ENCODE results near the gene ZNF747.

ZNF747 gene

DNA sequence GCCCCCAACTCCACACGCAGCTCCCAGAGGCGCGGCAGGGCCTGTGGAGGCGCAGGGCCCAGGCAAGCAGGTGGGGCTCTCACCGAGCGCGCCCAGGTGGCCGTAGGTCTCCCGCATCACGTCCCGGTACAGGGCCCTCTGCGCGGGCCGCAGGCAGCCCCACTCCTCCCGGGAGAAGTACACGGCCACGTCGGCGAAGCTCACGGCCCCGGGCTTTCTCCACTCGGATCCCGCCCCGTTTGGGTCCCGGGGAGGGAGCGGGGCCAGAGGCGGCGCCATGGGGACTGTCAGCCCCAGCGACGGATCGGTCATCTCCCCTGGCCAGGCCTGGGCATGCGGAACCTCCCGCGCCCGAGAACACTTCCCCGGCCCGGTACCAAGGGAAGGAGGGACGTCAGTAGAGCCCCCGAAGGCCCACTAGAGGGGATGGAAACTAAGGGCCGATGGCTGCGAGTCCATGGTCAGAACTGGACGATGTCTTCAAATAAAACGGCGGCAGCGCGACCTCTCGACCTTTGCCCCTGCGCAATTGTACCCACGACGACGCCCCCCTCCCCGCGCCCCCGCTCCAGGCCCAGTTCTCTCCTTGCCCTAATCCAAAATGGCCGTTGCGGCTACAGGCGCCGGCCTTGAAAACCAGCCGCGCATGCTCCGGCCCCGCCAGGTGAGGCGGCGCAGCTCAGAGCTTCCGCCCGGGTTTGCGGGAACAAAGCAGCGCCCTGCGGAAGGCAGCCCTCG, at the start of gene ZNF747:
ZNF747 (minus strand) TSS at position 491 of the 738 bp plus-strand sequence; CDS start at position 312, 179 bp downstream.
- DNase-seq: peak; percentile 75 to 77

- DNase-seq: no peak
Observed at GRCh38 chr16:30582611-30583340, 48.1 kb upstream of the ZNF747 start.

DNA sequence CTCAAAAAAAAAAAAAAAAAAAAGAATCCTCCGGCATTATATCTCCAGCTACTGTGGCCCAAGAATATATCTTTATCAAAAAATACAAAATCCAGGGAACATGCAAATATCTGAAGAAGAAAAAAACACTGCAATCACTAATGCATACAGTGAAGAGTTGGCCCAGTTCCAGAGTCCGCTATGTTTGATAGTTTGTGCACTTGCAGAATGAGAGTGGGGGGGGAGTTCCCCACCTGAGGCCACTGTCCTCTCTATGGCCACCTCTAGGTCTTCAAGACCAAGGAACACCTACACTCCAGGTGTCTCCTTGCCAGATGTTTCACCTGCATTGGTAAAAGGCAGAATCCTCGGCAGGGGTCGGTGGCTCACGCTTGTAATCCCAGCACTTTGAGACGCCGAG, 46.8 kb upstream of the ZNF747 start:
- no peak for DNase-seq

DNA sequence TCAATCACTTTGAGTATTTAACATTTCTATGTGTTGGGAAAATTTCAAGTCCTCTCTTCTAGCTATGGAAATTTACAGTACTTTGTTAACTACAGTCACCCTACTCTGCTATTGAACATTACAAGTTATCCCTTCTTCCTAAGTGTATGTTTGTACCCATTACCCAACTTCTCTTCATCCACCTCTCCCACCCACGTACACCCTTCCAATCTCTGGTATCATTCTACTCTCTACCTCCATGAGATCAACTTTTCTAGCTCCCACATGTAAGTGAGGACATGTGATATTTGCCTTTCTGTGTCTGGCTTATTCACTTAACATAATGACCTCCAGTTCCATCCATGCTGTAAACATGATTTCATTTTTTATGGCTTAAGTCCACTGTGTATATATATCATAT, 40.0 kb upstream of the ZNF747 start:
- no peak for DNase-seq

- peak; percentile 97 for DNase-seq
Observed at GRCh38 chr16:30571445-30572322, 37.0 kb upstream of the ZNF747 start, which contains the start of gene ZNF688. Gene ZNF688, minus strand, starts transcription at chr16:30571714. Its CDS starts 85 bp downstream, at chr16:30571629.

DNA sequence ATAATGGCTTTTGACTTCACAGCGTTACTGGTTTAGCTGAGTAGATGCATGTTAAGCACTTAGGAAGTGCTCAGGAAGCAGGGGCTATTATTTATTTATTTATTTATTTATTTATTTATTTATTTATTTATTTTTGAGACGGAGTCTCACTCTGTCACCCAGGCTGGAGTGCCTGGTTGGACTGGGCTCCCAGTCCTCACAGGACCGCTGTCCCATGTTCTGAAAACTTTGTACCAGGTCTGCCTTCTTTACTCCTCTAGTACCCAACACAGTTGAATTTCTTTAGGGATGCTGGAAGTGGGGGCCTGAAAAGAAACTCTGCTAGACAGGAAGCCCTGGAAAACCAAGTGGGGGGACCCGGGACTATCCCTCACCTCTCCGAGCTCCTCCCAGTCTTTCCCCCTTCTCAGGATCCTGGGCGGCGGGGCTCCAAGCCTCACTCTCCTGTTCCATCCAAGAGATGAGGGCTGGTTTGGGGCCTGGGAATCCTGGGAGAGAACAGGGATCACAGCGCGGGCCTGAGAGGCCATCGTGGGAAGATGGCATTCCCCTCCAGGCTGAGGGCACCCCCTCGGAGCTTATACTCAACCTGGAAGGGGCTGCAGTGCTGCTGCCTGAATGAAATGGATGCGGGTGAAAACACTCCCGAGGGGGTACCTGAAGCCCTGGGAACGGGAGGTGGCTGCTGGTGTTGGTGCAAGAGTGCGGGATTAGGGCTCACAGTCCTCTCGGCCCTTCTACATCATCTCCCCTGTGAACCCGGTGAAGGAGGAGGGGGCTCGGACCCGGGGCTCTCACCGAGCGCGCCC, 36.2 kb upstream of the ZNF747 start:
- DNase-seq: no peak

DNA sequence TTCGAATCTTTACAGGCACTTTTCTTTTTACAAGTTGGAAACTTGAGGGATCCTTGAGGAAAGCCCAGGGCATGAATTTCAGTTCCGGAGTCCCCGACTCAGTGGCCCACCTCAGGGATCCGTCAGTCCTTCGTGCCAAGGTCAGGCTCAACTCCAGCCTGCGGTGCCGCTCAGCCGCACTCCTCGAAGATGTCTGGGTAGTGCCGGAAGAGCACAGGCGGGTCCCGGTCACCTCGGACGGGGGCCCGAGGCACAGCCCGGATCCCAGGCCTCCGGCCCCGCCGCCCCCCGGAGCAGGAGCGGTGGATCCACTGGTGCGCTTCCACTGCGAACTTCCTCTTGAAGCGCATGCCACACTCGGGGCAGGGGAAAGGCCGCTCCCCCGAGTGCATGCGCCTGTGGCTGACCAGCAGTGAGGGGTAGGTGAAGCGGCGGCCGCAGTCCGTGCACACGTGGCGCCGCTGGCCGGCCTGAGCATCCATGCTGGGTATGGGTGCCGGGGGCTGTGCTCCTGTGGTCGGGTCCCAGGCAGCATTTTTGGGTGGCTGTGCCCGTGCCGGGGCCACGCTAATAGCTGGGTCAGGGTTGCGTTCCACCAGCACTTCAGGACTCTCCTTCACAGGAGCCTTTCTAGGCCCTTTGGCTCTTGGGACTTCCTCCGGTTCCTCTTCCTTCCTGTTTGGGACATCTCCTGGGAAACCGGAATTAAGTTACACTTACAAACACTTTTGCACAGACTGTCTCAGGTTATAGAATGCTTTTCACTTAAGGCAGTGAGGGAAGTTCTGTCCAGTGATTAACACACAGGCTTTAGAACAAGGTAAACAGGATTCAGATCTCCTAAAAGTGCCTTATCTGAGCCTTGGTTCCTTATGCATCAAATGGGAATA, 35.3 kb upstream of the ZNF747 start:
- DNase-seq: no peak

GRCh38 chr16:30569281-30569680, 34.6 kb upstream of the ZNF747 start:
- no peak for DNase-seq

DNA sequence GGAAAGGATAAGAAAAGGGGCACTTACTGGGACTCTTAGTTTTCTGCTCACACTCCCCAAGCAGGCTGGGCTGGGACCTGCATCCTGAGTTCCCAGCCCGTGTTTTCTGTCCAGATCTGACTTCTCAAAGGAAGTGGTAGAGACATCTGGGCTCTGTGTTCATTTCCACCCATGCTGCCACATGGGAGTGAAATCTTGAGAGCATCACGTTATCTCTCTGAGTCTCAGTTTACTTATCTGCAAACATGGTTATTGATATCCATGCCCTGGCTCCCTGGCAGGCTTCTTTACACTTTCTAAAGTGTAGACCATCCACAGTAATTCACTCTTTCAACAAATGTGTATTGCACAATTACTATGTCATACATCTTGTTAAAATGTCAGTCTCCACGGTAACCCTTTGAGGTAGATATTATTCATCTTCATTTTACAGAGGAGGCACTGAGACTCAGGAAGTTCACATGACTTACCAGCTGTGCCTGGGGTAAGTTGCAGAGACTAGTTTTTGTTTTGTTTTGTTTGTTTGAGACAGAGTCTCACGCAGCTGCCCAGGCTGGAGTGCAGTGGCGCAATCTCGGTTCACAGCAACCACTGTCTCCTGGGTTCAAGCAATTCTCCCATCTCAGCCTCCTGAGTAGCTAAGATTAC, 33.5 kb upstream of the ZNF747 start:
- peak; percentile 47 to 76 for DNase-seq

GRCh38 chr16:30567160-30567990, 32.7 kb upstream of the ZNF747 start:
- DNase-seq: no peak

- no peak for DNase-seq
Observed at GRCh38 chr16:30566531-30566930, 31.9 kb upstream of the ZNF747 start.

- DNase-seq: no peak
Observed at GRCh38 chr16:30565984-30566383, 31.3 kb upstream of the ZNF747 start.

- no peak for DNase-seq
Observed at GRCh38 chr16:30565526-30565925, 30.9 kb upstream of the ZNF747 start.

DNA sequence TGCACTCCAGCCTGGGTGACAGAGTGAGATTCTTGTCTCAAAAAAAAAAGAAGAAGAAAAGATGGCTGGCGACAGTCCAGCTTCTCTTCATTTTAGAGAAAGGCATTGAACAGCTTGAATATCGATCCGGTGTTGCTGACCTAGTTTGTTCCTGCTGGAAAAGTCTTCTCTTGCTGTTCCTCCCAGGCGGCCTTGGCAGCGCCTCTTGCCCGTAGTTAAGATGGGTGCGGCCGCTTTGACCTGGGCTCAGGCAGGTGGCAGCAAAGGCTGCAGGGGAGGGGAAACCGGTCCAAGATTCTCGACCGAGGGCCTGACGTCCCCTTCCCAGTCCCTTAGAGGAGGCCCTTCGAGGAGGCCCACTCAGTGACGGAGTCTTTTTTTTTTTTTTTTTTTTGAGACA, 27.4 kb upstream of the ZNF747 start:
- DNase-seq: no peak

- peak in 1 of 2 experiments; percentile 8 for DNase-seq
Observed at GRCh38 chr16:30561089-30561816, 26.6 kb upstream of the ZNF747 start.

DNA sequence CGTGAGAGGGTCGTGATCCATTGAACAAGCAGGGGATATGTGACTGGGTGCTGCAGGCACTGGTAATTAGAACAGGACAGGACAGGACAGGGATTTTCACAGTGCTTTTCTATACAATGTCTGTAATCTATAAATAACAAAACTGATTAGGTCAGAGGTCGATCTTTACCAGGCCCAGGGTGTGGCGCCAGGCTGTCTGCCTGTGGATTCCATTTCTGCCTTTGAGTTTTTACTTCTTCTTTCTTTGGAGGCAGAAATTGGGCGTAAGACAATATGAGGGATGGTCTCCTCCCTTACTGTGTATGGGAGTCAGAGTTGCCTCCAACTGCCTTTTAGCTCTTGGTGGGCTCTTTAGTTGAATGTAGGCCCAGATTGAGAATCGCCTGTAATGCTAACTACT, 25.0 kb upstream of the ZNF747 start:
- no peak for DNase-seq

- no peak for DNase-seq
Observed at GRCh38 chr16:30558789-30559377, 24.2 kb upstream of the ZNF747 start.

- DNase-seq: peak; percentile 94 to 96
Observed at GRCh38 chr16:30557957-30558788, 23.5 kb upstream of the ZNF747 start, which contains the start of gene ZNF764. Gene ZNF764, minus strand, starts transcription at chr16:30558374. Its CDS starts 192 bp downstream, at chr16:30558182.
